Heart right ventricle (tissue), 16 donors: ENCODE measurements around the gene CYP2A6. TPM values are rescaled to one million over a fixed set of nuclear protein-coding genes. Genes with fewer than 3 reads are reported as not detected.

Experiments used
- ATAC-seq, 8 donors: fragments of 200-7000 bp; cut with Tn5 transposase; one replicate each; pipeline ENCODE4 v1.9.1; 2020; ENCODE audit warnings: mild to moderate bottlenecking in 8 of 8, moderate library complexity in 8 of 8, moderate number of reproducible peaks in 1 of 8
- DNase-seq, 2 donors: peaks; one replicate each; pipeline ENCODE4 v3.0.0-alpha.2; 2020
- H3K27ac ChIP-seq, 10 donors: fragments of 200-600 bp; sonication (generic) in 2 of 10; one replicate each; pipeline versions ENCODE4 v1.5.0 to v1.8.0; 2020 to 2022; ENCODE audit warnings: mild to moderate bottlenecking in 3 of 10
- H3K27me3 ChIP-seq, 7 donors: fragments of 200-600 bp; one replicate each; pipeline ENCODE4 v1.8.0; 2021 to 2022; ENCODE audit warnings: mild to moderate bottlenecking in 2 of 7
- H3K36me3 ChIP-seq, 9 donors: fragments of 200-600 bp; sonication (generic) in 1 of 9; one replicate each; pipeline versions ENCODE4 v1.5.0 to v1.8.0; 2020 to 2022; ENCODE audit warnings: mild to moderate bottlenecking in 2 of 9
- H3K4me1 ChIP-seq, 9 donors: fragments of 200-600 bp; sonication (generic) in 1 of 9; one replicate each; pipeline versions ENCODE4 v1.5.0 to v1.8.0; 2020 to 2022; ENCODE audit warnings: mild to moderate bottlenecking in 4 of 9
- H3K4me3 ChIP-seq, 10 donors: fragments of 200-600 bp; sonication (generic) in 2 of 10; one replicate each; pipeline versions ENCODE4 v1.5.0 to v1.8.0; 2020 to 2022; ENCODE audit warnings: mild to moderate bottlenecking in 7 of 10, moderate library complexity in 2 of 10
- H3K9me3 ChIP-seq, 11 donors: fragments of 200-600 bp in 10 of 11; sonication (generic) in 2 of 11; one replicate each; pipeline versions ENCODE4 v1.5.0 to v1.8.0; 2013 to 2022; ENCODE audit warnings: mild to moderate bottlenecking in 2 of 11, control low read depth in 1 of 11, moderate library complexity in 1 of 11
- WGBS, 2 donors: extraction: QIAGEN DNeasy Blood & Tissue Kit; methylation state at CpG; one replicate each; pipeline ENCODE4 v1.1.7; 2013; ENCODE audit warnings: inconsistent platforms in 1 of 2; 5-methylcytosine and 5-hydroxymethylcytosine counted together
- intact Hi-C, 10 donors: fragments of 100-400 bp; cut with DNase I; formaldehyde crosslinking; loops; one replicate each; pipeline versions ENCODE4 v1.11.1 to v1.14.2; 2022
- polyA plus RNA-seq, 2 donors: library from polyadenylated mRNA; stranded (reverse); fragments of 200-250 nt; gene quantifications; one replicate each; pipeline ENCODE4 v1.2.3, GENCODE V29; 2013
- total RNA-seq, 10 donors: library from RNA; stranded (reverse); fragmentation: NEBNext Ultra II Directional in 3 of 10; extraction: Animal tissue kit (Norgen Biotek cat#: 25700) in 3 of 10; gene quantifications; one replicate each; pipeline versions ENCODE4 v1.2.1 to v1.2.4, GENCODE V29; 2021 to 2023
- TF ChIP-seq, protein P1 (sequence below), 9 donors: fragments of 200-600 bp; sonication (generic) in 2 of 9; IDR thresholded peaks; one replicate each; pipeline versions ENCODE4 v1.5.0 to v1.8.0; 2021 to 2022; ENCODE audit warnings: antibody characterized with exemption in 9 of 9, mild to moderate bottlenecking in 5 of 9, moderate library complexity in 1 of 9
- donor health status: Arrhythmogenic right ventricular cardiomyopathy.
- donor health status: ischemic (EF 13 %, LVEDD 7.1; RV severe dilation, severe dysfunction).
- donor health status: healthy with polysubstance abuse.
- donor health status: DM: no; HTN: yes; CAD: no.
- donor health status: DM: no; HTN: no; CAD: no.
- donor health status: ischemic (EF 25% LVEDD 6.9; RV normal size, moderate dysfunction).
- donor health status: ischemic (EF 25% LVEDD 5.7; RV mildly dilated, moderate dysfunction).
- donor health status: healthy.
- donor health status: DM: yes; HTN: yes; CAD: no.
- donor health status: Ischemic cardiomyopathy.
- donor health status: ischemic (EF 35%, LVEDD 5.7; RV mildly dilated, moderate dysfunction).
- donor health status: nonischemic (EF 11% LVEDD 7.7; RV severe dilation, severe dysfunction).
- donor health status: DM: yes; HTN: yes; CAD: no.
- donor health status: PGD.
- donor health status: ischemic (EF 29% LVEDD 5.4; RV normal size, mild dysfunction).
- donor health status: nonischemic (EF 23%, LVEDD 6.1; RV moderate dilation, normal function).

Gene CYP2A6
- total and polyA plus RNA-seq, 12 donors, result not detected

DNA sequence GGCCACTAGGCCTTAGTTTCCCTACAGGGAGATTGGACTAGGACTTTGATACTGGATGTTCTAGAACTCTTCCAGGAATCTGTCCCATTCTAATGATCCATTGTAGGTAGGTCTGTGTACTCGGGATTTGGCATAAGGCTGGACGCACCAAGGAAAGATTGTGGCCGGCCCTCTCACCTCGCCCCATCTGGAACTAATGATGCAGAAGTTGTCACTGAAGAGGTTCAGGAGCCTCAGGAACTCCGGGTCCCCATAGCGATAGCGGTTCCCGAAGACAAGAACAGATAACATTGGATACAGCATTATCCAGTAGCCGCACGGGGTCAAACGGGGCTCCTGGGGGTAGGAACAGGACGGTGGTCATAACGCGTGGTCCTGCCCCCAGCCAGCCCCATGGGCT lies 40.1 kb downstream of the CYP2A6 start:
- 33 to 41% methylated on average over 14 of the region's 14 CpGs for WGBS, 2 donors
- ATAC-seq (no peak), DNase-seq (no peak)
- Histone ChIP-seq H3K4me1 (peaks cover 19 to 79% (median 61%) of the 10 kb centered on the region in 9 donors), H3K4me3 (peak overlapping the region in 9 of 10 donors; percentile 29 to 64 (median 55)), H3K36me3 (peaks cover 0 to 40% (median 11%) of the 10 kb centered on the region in 9 donors), H3K27me3 (no peaks in the 10 kb centered on the region), H3K9me3 (no peaks in the 10 kb centered on the region), H3K27ac (peak overlapping the region in 9 of 10 donors; percentile 68 to 91 (median 79))
- intact Hi-C loops, result loop anchor here in 1 of 10 donors (5.0 kb wide), 1 partner anchor 322 kb away; no protein-coding TSS in a partner anchor
- TF ChIP-seq, protein P1, sequence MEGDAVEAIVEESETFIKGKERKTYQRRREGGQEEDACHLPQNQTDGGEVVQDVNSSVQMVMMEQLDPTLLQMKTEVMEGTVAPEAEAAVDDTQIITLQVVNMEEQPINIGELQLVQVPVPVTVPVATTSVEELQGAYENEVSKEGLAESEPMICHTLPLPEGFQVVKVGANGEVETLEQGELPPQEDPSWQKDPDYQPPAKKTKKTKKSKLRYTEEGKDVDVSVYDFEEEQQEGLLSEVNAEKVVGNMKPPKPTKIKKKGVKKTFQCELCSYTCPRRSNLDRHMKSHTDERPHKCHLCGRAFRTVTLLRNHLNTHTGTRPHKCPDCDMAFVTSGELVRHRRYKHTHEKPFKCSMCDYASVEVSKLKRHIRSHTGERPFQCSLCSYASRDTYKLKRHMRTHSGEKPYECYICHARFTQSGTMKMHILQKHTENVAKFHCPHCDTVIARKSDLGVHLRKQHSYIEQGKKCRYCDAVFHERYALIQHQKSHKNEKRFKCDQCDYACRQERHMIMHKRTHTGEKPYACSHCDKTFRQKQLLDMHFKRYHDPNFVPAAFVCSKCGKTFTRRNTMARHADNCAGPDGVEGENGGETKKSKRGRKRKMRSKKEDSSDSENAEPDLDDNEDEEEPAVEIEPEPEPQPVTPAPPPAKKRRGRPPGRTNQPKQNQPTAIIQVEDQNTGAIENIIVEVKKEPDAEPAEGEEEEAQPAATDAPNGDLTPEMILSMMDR (IDR thresholded peaks at IDR 0.05), result no peak

DNA sequence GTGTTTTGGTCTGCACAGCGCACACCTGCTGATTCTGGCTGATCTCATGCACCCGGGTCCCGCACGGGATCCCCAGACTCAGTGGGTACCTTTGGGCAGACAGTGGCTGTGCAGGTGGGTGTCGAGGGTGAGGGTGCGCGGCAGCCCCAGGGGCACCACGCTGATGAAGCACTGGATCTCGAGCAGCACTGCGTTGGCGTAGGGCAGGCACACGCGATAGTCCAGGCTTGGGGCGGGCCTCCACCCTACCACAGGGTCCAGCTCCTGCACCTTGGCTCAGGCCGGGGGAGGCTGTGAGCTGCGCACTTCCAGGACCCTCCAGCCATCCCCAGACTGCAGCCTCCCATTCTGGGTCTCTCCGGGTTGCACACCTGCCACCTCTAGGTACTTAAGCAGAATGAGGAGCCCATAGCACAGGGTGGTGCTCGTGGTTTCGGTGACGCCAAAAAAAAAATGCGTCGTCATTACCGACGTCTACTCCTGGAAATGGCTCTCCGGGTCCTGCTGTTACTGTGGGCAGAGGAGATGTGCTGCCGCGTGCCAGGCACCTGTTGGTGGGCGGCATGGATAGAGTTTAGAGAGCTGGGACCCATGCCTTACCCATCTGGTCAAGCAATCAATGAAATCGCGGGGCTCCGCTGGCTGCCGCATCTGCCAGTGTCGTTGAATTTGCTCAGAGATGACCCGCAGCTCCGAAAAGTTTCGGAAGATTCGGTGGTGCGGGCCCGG lies 40.7 kb downstream of the CYP2A6 start:
- H3K27ac ChIP-seq, result peak overlapping the region in 8 of 10 donors; percentile 71 to 91 (median 82)
- TF ChIP-seq, protein P1 (IDR thresholded peaks at IDR 0.05), result no peak
- no peaks in the 10 kb centered on the region for H3K9me3 ChIP-seq
- DNase-seq (no peak), ATAC-seq (no peak)
- 88 to 89% methylated on average over 39 of the region's 39 CpGs for WGBS, 2 donors
- peaks cover 0 to 46% (median 11%) of the 10 kb centered on the region in 9 donors for H3K36me3 ChIP-seq
- peak overlapping the region in 4 of 10 donors; percentile 52 to 64 (median 58) for H3K4me3 ChIP-seq
- no peaks in the 10 kb centered on the region for H3K27me3 ChIP-seq
- H3K4me1 ChIP-seq, result peaks cover 25 to 85% (median 68%) of the 10 kb centered on the region in 9 donors
- intact Hi-C loops, result loop anchor here in 6 of 10 donors (5.0 to 10.0 kb wide), 4 partner anchors 92 to 395 kb away; partner anchors contain the start of genes COQ8B (in 2 of the 6), ITPKC (in 2 of the 6) and PRX (in 1 of the 6)

DNA sequence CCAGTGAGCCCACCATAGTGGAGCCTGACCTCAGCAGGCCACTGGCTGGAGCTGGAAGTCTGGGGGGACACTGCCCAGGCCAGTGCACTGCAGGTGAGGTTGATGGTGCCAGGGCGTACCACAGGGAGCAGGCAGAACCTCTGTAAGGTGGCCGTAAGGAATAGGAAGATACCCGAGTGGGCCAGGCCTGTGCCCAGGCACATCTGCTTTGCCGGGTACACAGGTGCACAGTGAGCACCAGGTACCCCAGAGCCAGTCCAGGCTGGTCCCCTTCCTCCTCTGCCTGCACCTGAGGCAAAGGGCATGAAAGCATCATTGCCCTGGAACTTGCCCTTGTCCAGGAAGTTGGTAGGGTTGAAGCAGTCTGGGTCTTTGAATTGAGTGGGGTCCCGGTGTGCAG lies 41.8 kb downstream of the CYP2A6 start:
- no peak for ATAC-seq

GRCh38 chr19:40808021-40808325 lies 42.3 kb downstream of the CYP2A6 start:
- intact Hi-C loops, result loop anchor here in 5 of 10 donors (5.0 to 10.0 kb wide), 3 partner anchors 91 to 393 kb away; partner anchors contain the start of genes COQ8B (in 2 of the 5), ITPKC (in 2 of the 5) and PRX (in 1 of the 5)
- Histone ChIP-seq H3K36me3 (peaks cover 0 to 59% (median 11%) of the 10 kb centered on the region in 9 donors), H3K27me3 (no peaks in the 10 kb centered on the region), H3K4me1 (peaks cover 40 to 93% (median 83%) of the 10 kb centered on the region in 9 donors), H3K4me3 (no peak overlapping the region), H3K9me3 (no peaks in the 10 kb centered on the region), H3K27ac (peak overlapping the region in 6 of 10 donors; percentile 5 to 99 (median 94))
- DNase-seq (no peak), ATAC-seq (no peak)
- WGBS, 2 donors, result 70 to 86% methylated on average over 2 of the region's 2 CpGs
- TF ChIP-seq, protein P1 (IDR thresholded peaks at IDR 0.05), result no peak

More for the DNA sequence above, 41.8 kb downstream of the CYP2A6 start:
- H3K4me1 ChIP-seq, result peaks cover 35 to 91% (median 78%) of the 10 kb centered on the region in 9 donors
- peak overlapping the region in 2 of 10 donors; percentile 94 to 98 for H3K27ac ChIP-seq
- no peaks in the 10 kb centered on the region for H3K9me3 ChIP-seq
- WGBS, 2 donors, result 83 to 90% methylated on average over 5 of the region's 5 CpGs
- H3K4me3 ChIP-seq, result no peak overlapping the region
- H3K36me3 ChIP-seq, result peaks cover 0 to 54% (median 11%) of the 10 kb centered on the region in 9 donors
- H3K27me3 ChIP-seq, result no peaks in the 10 kb centered on the region
- TF ChIP-seq, protein P1 (IDR thresholded peaks at IDR 0.05), result no peak
- DNase-seq, result no peak
- intact Hi-C loops, result loop anchor here in 5 of 10 donors (5.0 to 10.0 kb wide), 3 partner anchors 91 to 394 kb away; partner anchors contain the start of genes COQ8B (in 2 of the 5), ITPKC (in 2 of the 5) and PRX (in 1 of the 5)
